SH-SY5Y (cell line): ENCODE results near the gene SOS2.

Experiments
- GATA2 ChIP-seq: IDR thresholded peaks from 2 replicates; pipeline ENCODE4 v1.6.1; 2011; ENCODE audit warnings: mild to moderate bottlenecking, low read depth, low read length
- GATA3 ChIP-seq: IDR thresholded peaks from 2 replicates; pipeline ENCODE4 v1.6.1; 2011; ENCODE audit warnings: low read depth, mild to moderate bottlenecking, low read length, moderate library complexity

DNA sequence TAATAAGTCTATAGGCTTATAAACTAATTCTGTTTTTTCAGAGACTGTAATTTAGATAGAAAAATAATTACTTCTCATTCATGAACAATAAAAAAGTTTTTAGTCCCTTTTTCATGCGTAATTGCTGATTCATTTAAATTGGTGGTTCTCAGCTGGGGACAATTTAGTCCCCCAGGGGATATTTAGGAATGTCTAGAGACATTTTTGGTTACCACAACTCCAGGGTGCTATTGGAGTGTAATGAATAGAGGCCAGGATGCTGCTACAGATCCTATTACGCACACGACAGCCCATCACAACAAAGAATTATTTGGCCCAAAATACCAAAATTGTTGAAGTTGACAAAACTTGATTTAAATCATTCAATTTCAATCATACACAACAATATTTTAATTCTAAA, 92.2 kb downstream of the SOS2 start:
- TF ChIP-seq GATA3 (no peak), GATA2 (no peak)
